IMR-90 (cell line): ENCODE results near the gene ARHGAP21. TPM values are rescaled to one million over a fixed set of nuclear protein-coding genes. Genes with fewer than 3 reads are reported as not detected.

Experiments
- ATAC-seq: fragments of 200-7000 bp; cut with Tn5 transposase; 2 replicates; pipeline ENCODE4 v1.9.1; 2020; ENCODE audit warnings: low read depth, mild to moderate bottlenecking, moderate library complexity
- BruUV-seq: library from RNA; stranded (reverse); fragments of 400-500 nt; replicated peaks from 2 replicates; lab custom pipeline; 2021; lab: Mats Ljungman, UMichigan
- CTCF ChIA-PET: fragments of 300-600 bp; formaldehyde crosslinking; extraction: SDS; loops from one replicate; lab custom pipeline; 2021; ENCODE audit warnings: antibody characterized with exemption; lab: Yijun Ruan, JAX
- POLR2A ChIA-PET: fragments of 300-600 bp; sonication (Branson Sonifier 250); formaldehyde crosslinking; loops from one replicate; lab custom pipeline; 2022; ENCODE audit warnings: antibody characterized with exemption; ENCODE audit not compliant: unreplicated experiment; lab: Charles Lee
- DNase-seq: peaks from one replicate; pipeline ENCODE4 v3.0.0; 2013
- H2AFZ ChIP-seq: replicated peaks from 2 replicates; pipeline ENCODE3; 2013; ENCODE audit warnings: low read length, mild to moderate bottlenecking; ENCODE audit not compliant: poor library complexity
- H2AK5ac ChIP-seq: 2 replicates; pipeline ENCODE4 v1.6.1; 2013; ENCODE audit warnings: low read depth, low read length, inconsistent platforms
- H2AK9ac ChIP-seq: replicated peaks from 2 replicates; pipeline ENCODE3; 2013; ENCODE audit warnings: mild to moderate bottlenecking, low read depth, low read length, moderate library complexity; ENCODE audit not compliant: poor library complexity
- H2BK120ac ChIP-seq: 2 replicates; pipeline ENCODE4 v1.6.1; 2013; ENCODE audit warnings: low read depth, low read length, inconsistent platforms
- H2BK15ac ChIP-seq: 3 replicates; pipeline ENCODE4 v1.6.1; 2013; ENCODE audit warnings: low read depth, low read length, inconsistent platforms
- H2BK20ac ChIP-seq: 2 replicates; pipeline ENCODE4 v1.6.1; 2013; ENCODE audit warnings: low read depth, mild to moderate bottlenecking, inconsistent platforms, low read length, moderate library complexity
- H2BK5ac ChIP-seq: 2 replicates; pipeline ENCODE4 v1.6.1; 2013; ENCODE audit warnings: mild to moderate bottlenecking, low read depth, low read length, inconsistent platforms; ENCODE audit not compliant: poor library complexity, severe bottlenecking
- H3K14ac ChIP-seq: replicated peaks from 2 replicates; pipeline ENCODE4 v1.6.1; 2013; ENCODE audit warnings: low read depth, low read length, inconsistent platforms
- H3K18ac ChIP-seq: 2 replicates; pipeline ENCODE4 v1.6.1; 2013; ENCODE audit warnings: low read depth, low read length, control low read depth
- H3K23ac ChIP-seq: 2 replicates; pipeline ENCODE4 v1.6.1; 2013; ENCODE audit warnings: low read depth, low read length, inconsistent platforms
- H3K27ac ChIP-seq: 2 replicates; pipeline ENCODE4 v1.5.1; 2013; ENCODE audit warnings: mild to moderate bottlenecking, control low read depth, low read length; ENCODE audit not compliant: insufficient read depth
- H3K27me3 ChIP-seq: 2 replicates; pipeline ENCODE4 v1.6.1; 2013; ENCODE audit warnings: low read length; ENCODE audit not compliant: control insufficient read depth, insufficient read depth
- H3K36me3 ChIP-seq: 2 replicates; pipeline ENCODE4 v1.6.1; 2013; ENCODE audit warnings: low read length, mixed read lengths; ENCODE audit not compliant: control insufficient read depth, insufficient read depth
- H3K4ac ChIP-seq: 2 replicates; pipeline ENCODE4 v1.6.1; 2013; ENCODE audit warnings: low read depth, low read length, inconsistent platforms
- H3K4me1 ChIP-seq: 2 replicates; pipeline ENCODE4 v1.6.1; 2013; ENCODE audit warnings: low read length, mixed read lengths; ENCODE audit not compliant: control insufficient read depth, insufficient read depth
- H3K4me2 ChIP-seq: 2 replicates; pipeline ENCODE4 v1.6.1; 2013; ENCODE audit warnings: low read depth, mild to moderate bottlenecking, control low read depth, low read length, moderate library complexity
- H3K4me3 ChIP-seq: 2 replicates; pipeline ENCODE4 v1.5.1; 2013; ENCODE audit warnings: low read depth, mild to moderate bottlenecking, control low read depth, low read length, moderate library complexity; ENCODE audit not compliant: insufficient read depth
- H3K56ac ChIP-seq: 2 replicates; pipeline ENCODE4 v1.6.1; 2013; ENCODE audit warnings: low read length, inconsistent platforms; ENCODE audit not compliant: insufficient read depth; ENCODE audit errors: extremely low read depth
- H3K79me1 ChIP-seq, 2 experiments: 2 replicates each; pipeline ENCODE4 v1.6.1; 2013; ENCODE audit warnings: low read length in 2 of 2, inconsistent platforms in 1 of 2, low read depth in 1 of 2
- H3K9ac ChIP-seq: 2 replicates; pipeline ENCODE4 v1.6.1; 2013; ENCODE audit warnings: low read depth, low read length, control low read depth
- H3K9me1 ChIP-seq: 2 replicates; pipeline ENCODE4 v1.6.1; 2013; ENCODE audit warnings: low read length, inconsistent platforms; ENCODE audit not compliant: insufficient read depth
- H3K9me3 ChIP-seq: 2 replicates; pipeline ENCODE4 v1.6.1; 2013; ENCODE audit warnings: low read length; ENCODE audit not compliant: control insufficient read depth, insufficient read depth
- H4K20me1 ChIP-seq: 2 replicates; pipeline ENCODE4 v1.6.1; 2013; ENCODE audit warnings: low read length, inconsistent platforms; ENCODE audit not compliant: insufficient read depth
- H4K5ac ChIP-seq: 2 replicates; pipeline ENCODE4 v1.6.1; 2013; ENCODE audit warnings: mild to moderate bottlenecking, low read depth, low read length, control low read depth
- H4K8ac ChIP-seq, 2 experiments: 2 replicates each; pipeline ENCODE4 v1.6.1; 2013; ENCODE audit warnings: low read depth in 2 of 2, low read length in 2 of 2, control low read depth in 1 of 2, inconsistent platforms in 1 of 2
- H4K91ac ChIP-seq: 2 replicates; pipeline ENCODE4 v1.6.1; 2013; ENCODE audit warnings: low read depth, low read length, inconsistent platforms; ENCODE audit not compliant: insufficient read depth
- BHLHE40 ChIP-seq: fragments of 150-350 bp; IDR thresholded peaks from 2 replicates; pipeline ENCODE4 v1.6.1; 2016; ENCODE audit warnings: mild to moderate bottlenecking, low read depth, low read length
- CEBPB ChIP-seq: IDR thresholded peaks from 2 replicates; pipeline ENCODE4 v1.6.1; 2012; ENCODE audit warnings: low read depth, low read length, improper control_type of control experiment
- CHD1 ChIP-seq: IDR thresholded peaks from 2 replicates; pipeline ENCODE4 v1.6.1; 2012; ENCODE audit warnings: low read depth, low read length, improper control_type of control experiment
- ELK1 ChIP-seq: fragments of 150-350 bp; IDR thresholded peaks from 2 replicates; pipeline ENCODE4 v1.6.1; 2016; ENCODE audit warnings: low read depth, mild to moderate bottlenecking, low read length, moderate library complexity, borderline replicate concordance
- FOS ChIP-seq: fragments of 150-350 bp; IDR thresholded peaks from 2 replicates; pipeline ENCODE4 v1.6.1; 2016; ENCODE audit warnings: low read depth, low read length
- RAD21 ChIP-seq: IDR thresholded peaks from 2 replicates; pipeline ENCODE4 v1.6.1; 2012; ENCODE audit warnings: low read length, improper control_type of control experiment
- USF2 ChIP-seq: fragments of 150-350 bp; IDR thresholded peaks from 2 replicates; pipeline ENCODE4 v1.6.1; 2017; ENCODE audit warnings: mild to moderate bottlenecking, antibody characterized with exemption, low read length, low read depth
- WGBS, 2 experiments: methylation state at CpG; one replicate each; pipeline versions ENCODE4 v1.1.5 to v1.1.7; 2013; ENCODE audit warnings: missing lambda C conversion rate in 2 of 2; ENCODE audit not compliant: insufficient read length in 1 of 2; ENCODE audit errors: extremely low coverage in 2 of 2; 5-methylcytosine and 5-hydroxymethylcytosine counted together
- dilution Hi-C: fragments of 300-500 bp; cut with HindIII; formaldehyde crosslinking; loops from one replicate; pipeline ENCODE4 v1.14.3; 2018; ENCODE audit warnings: low sequenced_read_pairs; ENCODE audit not compliant: unreplicated experiment
- in situ Hi-C: fragments of 300-500 bp; cut with MboI; formaldehyde crosslinking; loops from 3 replicates; pipeline ENCODE4 v1.14.3; 2019; ENCODE audit warnings: low sequenced_read_pairs, inconsistent platforms, mixed read lengths
- intact Hi-C: fragments of 100-400 bp; cut with micrococcal nuclease; formaldehyde crosslinking; loops from 2 replicates; pipeline ENCODE4 v1.10.0; 2022
- polyA plus RNA-seq, 3 experiments: library from polyadenylated mRNA; depleted of rRNA; stranded (reverse); fragments of >200 nt; gene quantifications; 2 replicates each; pipeline ENCODE4 v1.2.3, GENCODE V29; 2012; ENCODE audit warnings: low replicate concordance in 1 of 3
- total RNA-seq: library from RNA; depleted of rRNA; stranded (reverse); fragments of >200 nt; gene quantifications from 2 replicates; pipeline ENCODE4 v1.2.3, GENCODE V29; 2012
- TF ChIP-seq, protein P1 (sequence below): conservative IDR thresholded peaks from 2 replicates; pipeline ENCODE4 v1.5.1; 2012; ENCODE audit warnings: mild to moderate bottlenecking, low read depth, low read length, improper control_type of control experiment

The ARHGAP21 gene
- total and polyA plus RNA-seq, 2 of the 4 experiments (the other 2 are of a cell fraction) = 43.3 to 94.3 TPM

- no peaks in the 10 kb centered on the region for H4K20me1 ChIP-seq
- H4K8ac ChIP-seq = no peak overlapping the region
- no peak for TF ChIP-seq CEBPB
- TF ChIP-seq BHLHE40 = no peak
- TF ChIP-seq RAD21 = no peak
- no peak for TF ChIP-seq FOS
- TF ChIP-seq, protein P1, sequence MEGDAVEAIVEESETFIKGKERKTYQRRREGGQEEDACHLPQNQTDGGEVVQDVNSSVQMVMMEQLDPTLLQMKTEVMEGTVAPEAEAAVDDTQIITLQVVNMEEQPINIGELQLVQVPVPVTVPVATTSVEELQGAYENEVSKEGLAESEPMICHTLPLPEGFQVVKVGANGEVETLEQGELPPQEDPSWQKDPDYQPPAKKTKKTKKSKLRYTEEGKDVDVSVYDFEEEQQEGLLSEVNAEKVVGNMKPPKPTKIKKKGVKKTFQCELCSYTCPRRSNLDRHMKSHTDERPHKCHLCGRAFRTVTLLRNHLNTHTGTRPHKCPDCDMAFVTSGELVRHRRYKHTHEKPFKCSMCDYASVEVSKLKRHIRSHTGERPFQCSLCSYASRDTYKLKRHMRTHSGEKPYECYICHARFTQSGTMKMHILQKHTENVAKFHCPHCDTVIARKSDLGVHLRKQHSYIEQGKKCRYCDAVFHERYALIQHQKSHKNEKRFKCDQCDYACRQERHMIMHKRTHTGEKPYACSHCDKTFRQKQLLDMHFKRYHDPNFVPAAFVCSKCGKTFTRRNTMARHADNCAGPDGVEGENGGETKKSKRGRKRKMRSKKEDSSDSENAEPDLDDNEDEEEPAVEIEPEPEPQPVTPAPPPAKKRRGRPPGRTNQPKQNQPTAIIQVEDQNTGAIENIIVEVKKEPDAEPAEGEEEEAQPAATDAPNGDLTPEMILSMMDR = no peak
- no peak for TF ChIP-seq USF2
- TF ChIP-seq CHD1 = no peak
- TF ChIP-seq ELK1 = no peak
- no peak overlapping the region for H2BK15ac ChIP-seq
- in situ Hi-C loops (no loop called here), dilution Hi-C loops (no loop called here), intact Hi-C loops (no loop called here)
- H3K18ac ChIP-seq = no peak overlapping the region
- no peaks in the 10 kb centered on the region for H3K9me1 ChIP-seq
- no peak overlapping the region for H4K91ac ChIP-seq
- no peaks in the 10 kb centered on the region for H3K79me1 ChIP-seq
- no peak overlapping the region for H3K9ac ChIP-seq
- no peaks in the 10 kb centered on the region for H3K36me3 ChIP-seq
- no peak overlapping the region for H3K4me2 ChIP-seq
- H3K9me3 ChIP-seq = no peaks in the 10 kb centered on the region
- no peak overlapping the region for H2BK5ac ChIP-seq
- no TSS peak for BruUV-seq
- H3K23ac ChIP-seq = no peak overlapping the region
- no peak overlapping the region for H3K27ac ChIP-seq
- H2AFZ ChIP-seq = no peak overlapping the region
- POLR2A ChIA-PET = no interaction called here
- WGBS, 2 experiments = 82% methylated on average over 4 of the region's 10 CpGs; no CpG with 5 or more reads in 1 of the 2 experiments
- DNase-seq = no peak
- no peak overlapping the region for H4K5ac ChIP-seq
- H2BK20ac ChIP-seq = no peak overlapping the region
- no peak overlapping the region for H3K4ac ChIP-seq
- ATAC-seq = no peak
- H3K14ac ChIP-seq = no peak overlapping the region
- no peak overlapping the region for H2AK5ac ChIP-seq
- no peaks in the 10 kb centered on the region for H3K4me1 ChIP-seq
- H3K56ac ChIP-seq = no peak overlapping the region
- no peaks in the 10 kb centered on the region; the same call in none of the 2 replicates for H3K27me3 ChIP-seq
- H2BK120ac ChIP-seq = no peak overlapping the region
- no peak overlapping the region for H3K4me3 ChIP-seq
- no peak overlapping the region for H2AK9ac ChIP-seq
- CTCF ChIA-PET = interaction anchor here (1.1 kb wide), 1 partner anchor 339 kb away, joined by 3 read pairs; no protein-coding TSS in a partner anchor
These were observed 148.1 kb downstream of the ARHGAP21 start for GRCh38 chr10:24575481-24576002.
